Prostate gland (tissue), 2 donors: ENCODE data around the gene CPEB1. TPM values are rescaled to one million over a fixed set of nuclear protein-coding genes. Genes with fewer than 3 reads are reported as not detected.

Source experiments
- DNase-seq: peaks from one replicate; pipeline ENCODE4 v3.0.0-alpha.2; 2019; ENCODE audit warnings: low spot score
- H3K27ac ChIP-seq, 2 donors: fragments of 200-600 bp; sonication (generic); 2 replicates each; pipeline ENCODE4 v1.5.1; 2017 to 2019
- H3K27me3 ChIP-seq: fragments of 200-600 bp; sonication (generic); replicated peaks from 2 replicates; pipeline ENCODE4 v1.5.1; 2019; ENCODE audit not compliant: insufficient read depth
- H3K36me3 ChIP-seq, 2 donors: fragments of 200-600 bp; sonication (generic); 1 replicate in 1 of 2; 2 replicates in 1 of 2; pipeline versions ENCODE4 v1.5.1 to v1.8.1; 2017 to 2019
- H3K4me1 ChIP-seq: fragments of 200-600 bp; sonication (generic); replicated peaks from 2 replicates; pipeline ENCODE4 v1.5.1; 2019
- H3K4me3 ChIP-seq, 2 donors: fragments of 200-600 bp; sonication (generic); 2 replicates each; pipeline ENCODE4 v1.5.1; 2017 to 2019
- H3K9me3 ChIP-seq: fragments of 200-600 bp; sonication (generic); 2 replicates; pipeline ENCODE4 v1.5.1; 2017
- POLR2A ChIP-seq: fragments of 450-650 bp; IDR thresholded peaks from one replicate; pipeline ENCODE4 v1.6.1; 2016; ENCODE audit warnings: antibody characterized with exemption, mild to moderate bottlenecking
- POLR2AphosphoS5 ChIP-seq: sonication (generic); formaldehyde crosslinking; IDR thresholded peaks from one replicate; pipeline ENCODE4 v1.6.1; 2017; ENCODE audit warnings: antibody characterized with exemption
- WGBS: methylation state at CpG from one replicate; pipeline ENCODE4 v1.1.5; 2018; 5-methylcytosine and 5-hydroxymethylcytosine counted together
- intact Hi-C: fragments of 100-400 bp; cut with DNase I; formaldehyde crosslinking; loops from one replicate; pipeline ENCODE4 v1.14.2; 2022
- total RNA-seq, 2 donors: library from RNA; depleted of rRNA; stranded (reverse); fragments of >200 nt; gene quantifications; one replicate each; pipeline ENCODE4 v1.1.0, GENCODE V29; 2016
- TF ChIP-seq, protein P1 (sequence below), 4 experiments: fragments of 200-600 bp in 2 of 4; fragments of 450-650 bp in 2 of 4; sonication (generic) in 2 of 4; IDR thresholded peaks; 1 replicate in 3 of 4; 2 replicates in 1 of 4; pipeline ENCODE4 v1.5.1; 2016 to 2019; ENCODE audit warnings: antibody characterized with exemption in 4 of 4, mild to moderate bottlenecking in 2 of 4, moderate library complexity in 2 of 4

CPEB1 gene
- total RNA-seq, 2 donors from 2014 or later, result 1.7 to 51.8 TPM

DNA sequence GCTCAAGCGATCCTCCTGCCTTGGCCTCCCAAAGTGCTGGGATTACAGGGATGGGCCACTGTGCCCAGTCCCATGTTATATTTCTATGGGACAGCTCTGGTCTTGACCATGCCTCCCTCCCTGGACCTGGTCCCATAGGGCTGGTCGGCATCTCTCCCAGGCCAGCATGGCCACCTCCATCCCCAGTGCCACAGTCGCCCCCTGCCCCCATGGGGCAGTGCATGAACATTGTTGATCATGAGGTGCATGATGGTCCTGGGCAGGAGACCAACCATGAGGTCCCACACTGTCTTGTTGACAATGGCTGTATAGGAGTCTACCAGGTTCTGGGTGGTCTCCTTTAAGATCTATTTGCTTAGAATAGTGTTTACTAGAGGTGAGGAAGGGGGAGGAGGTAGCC is 113.4 kb downstream of the CPEB1 start:
- DNase-seq, result no peak
- 90% methylated on average over 3 of the region's 3 CpGs for WGBS
- no peak overlapping the region for H3K27ac ChIP-seq
- no peak overlapping the region for H3K4me3 ChIP-seq
- peaks cover 0 to 3% of the 10 kb centered on the region in 2 donors for H3K36me3 ChIP-seq
- no peaks in the 10 kb centered on the region for H3K9me3 ChIP-seq
- peaks cover 7% of the 10 kb centered on the region for H3K4me1 ChIP-seq
- TF ChIP-seq POLR2AphosphoS5 (no peak), POLR2A (no peak)
- TF ChIP-seq, protein P1, sequence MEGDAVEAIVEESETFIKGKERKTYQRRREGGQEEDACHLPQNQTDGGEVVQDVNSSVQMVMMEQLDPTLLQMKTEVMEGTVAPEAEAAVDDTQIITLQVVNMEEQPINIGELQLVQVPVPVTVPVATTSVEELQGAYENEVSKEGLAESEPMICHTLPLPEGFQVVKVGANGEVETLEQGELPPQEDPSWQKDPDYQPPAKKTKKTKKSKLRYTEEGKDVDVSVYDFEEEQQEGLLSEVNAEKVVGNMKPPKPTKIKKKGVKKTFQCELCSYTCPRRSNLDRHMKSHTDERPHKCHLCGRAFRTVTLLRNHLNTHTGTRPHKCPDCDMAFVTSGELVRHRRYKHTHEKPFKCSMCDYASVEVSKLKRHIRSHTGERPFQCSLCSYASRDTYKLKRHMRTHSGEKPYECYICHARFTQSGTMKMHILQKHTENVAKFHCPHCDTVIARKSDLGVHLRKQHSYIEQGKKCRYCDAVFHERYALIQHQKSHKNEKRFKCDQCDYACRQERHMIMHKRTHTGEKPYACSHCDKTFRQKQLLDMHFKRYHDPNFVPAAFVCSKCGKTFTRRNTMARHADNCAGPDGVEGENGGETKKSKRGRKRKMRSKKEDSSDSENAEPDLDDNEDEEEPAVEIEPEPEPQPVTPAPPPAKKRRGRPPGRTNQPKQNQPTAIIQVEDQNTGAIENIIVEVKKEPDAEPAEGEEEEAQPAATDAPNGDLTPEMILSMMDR (IDR thresholded peaks at IDR 0.05), result no peak
- intact Hi-C loops, result loop anchor here (10.0 kb wide), 1 partner anchor 471 kb away; no protein-coding TSS in a partner anchor
- H3K27me3 ChIP-seq, result no peaks in the 10 kb centered on the region

DNA sequence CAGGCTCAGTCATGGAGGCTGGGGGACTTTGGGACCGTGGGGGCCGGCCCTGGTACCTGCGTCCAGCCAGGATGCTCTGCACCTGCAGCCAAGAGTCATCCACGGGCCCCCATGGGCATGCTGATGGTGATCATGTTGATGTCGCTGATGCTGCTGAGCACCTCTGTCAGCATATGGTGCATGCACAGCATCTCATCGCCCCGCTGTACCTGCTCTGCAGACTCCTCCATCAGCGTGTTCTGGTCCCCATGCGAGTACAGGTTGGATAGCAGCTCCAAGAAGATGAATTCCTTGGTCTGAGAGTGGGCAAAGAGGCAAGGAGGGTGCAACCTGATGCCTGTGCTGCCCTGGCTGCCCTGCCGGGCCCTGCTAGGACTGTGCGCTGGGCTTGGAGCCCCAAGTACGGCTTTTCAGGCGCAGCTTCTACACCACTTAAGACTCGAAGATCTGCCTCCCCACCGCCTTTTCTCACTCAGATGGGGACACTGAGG is 114.1 kb downstream of the CPEB1 start:
- no peak overlapping the region for H3K4me3 ChIP-seq
- no peak for TF ChIP-seq POLR2AphosphoS5
- TF ChIP-seq, protein P1 (IDR thresholded peaks at IDR 0.05), result no peak
- H3K9me3 ChIP-seq, result no peaks in the 10 kb centered on the region
- peaks cover 0 to under 1% of the 10 kb centered on the region in 2 donors for H3K36me3 ChIP-seq
- WGBS, result 92% methylated on average over 15 of the region's 15 CpGs
- intact Hi-C loops, result loop anchor here (10.0 kb wide), 1 partner anchor 472 kb away; no protein-coding TSS in a partner anchor
- DNase-seq, result no peak
- peaks cover 4% of the 10 kb centered on the region for H3K4me1 ChIP-seq
- no peaks in the 10 kb centered on the region for H3K27me3 ChIP-seq
- no peak overlapping the region for H3K27ac ChIP-seq

DNA sequence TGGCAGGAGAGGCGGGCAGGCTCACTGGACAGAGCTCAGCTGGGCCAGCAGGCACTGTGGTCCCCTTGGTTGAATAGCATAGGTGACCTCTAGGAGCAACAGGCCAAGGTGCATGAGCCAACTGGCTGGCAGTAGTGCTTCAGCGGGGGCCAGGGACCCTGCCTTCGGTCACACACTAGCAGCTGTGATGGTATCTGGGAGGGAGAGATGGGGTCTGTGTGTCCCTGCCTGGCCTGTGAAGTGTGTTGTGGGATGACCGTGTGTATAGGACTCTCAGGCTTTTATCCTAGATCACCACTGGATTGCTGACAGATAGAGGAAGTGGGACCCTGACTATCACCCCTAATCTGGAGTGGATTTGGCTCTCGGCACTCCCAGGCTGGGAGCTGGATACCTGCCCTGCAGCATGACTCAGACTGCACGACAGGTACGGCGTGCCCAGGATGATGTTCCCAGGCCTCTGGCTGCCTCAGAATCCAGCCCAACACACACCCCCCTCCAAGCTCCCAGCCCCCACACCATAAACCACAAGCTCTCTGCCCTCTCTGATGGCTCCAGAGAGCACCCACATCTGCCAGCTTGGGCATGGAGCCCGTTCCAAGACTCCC is 114.7 kb downstream of the CPEB1 start:
- no peaks in the 10 kb centered on the region for H3K4me1 ChIP-seq
- DNase-seq, result no peak
- intact Hi-C loops, result loop anchor here (10.0 kb wide), 1 partner anchor 472 kb away; no protein-coding TSS in a partner anchor
- H3K27ac ChIP-seq, result no peak overlapping the region
- WGBS, result 38% methylated on average over 7 of the region's 9 CpGs
- TF ChIP-seq POLR2A (no peak), POLR2AphosphoS5 (no peak)
- TF ChIP-seq, protein P1 (IDR thresholded peaks at IDR 0.05), result no peak
- H3K4me3 ChIP-seq, result no peak overlapping the region
- H3K9me3 ChIP-seq, result no peaks in the 10 kb centered on the region
- no peaks in the 10 kb centered on the region for H3K27me3 ChIP-seq
- H3K36me3 ChIP-seq, result no peaks in the 10 kb centered on the region

DNA sequence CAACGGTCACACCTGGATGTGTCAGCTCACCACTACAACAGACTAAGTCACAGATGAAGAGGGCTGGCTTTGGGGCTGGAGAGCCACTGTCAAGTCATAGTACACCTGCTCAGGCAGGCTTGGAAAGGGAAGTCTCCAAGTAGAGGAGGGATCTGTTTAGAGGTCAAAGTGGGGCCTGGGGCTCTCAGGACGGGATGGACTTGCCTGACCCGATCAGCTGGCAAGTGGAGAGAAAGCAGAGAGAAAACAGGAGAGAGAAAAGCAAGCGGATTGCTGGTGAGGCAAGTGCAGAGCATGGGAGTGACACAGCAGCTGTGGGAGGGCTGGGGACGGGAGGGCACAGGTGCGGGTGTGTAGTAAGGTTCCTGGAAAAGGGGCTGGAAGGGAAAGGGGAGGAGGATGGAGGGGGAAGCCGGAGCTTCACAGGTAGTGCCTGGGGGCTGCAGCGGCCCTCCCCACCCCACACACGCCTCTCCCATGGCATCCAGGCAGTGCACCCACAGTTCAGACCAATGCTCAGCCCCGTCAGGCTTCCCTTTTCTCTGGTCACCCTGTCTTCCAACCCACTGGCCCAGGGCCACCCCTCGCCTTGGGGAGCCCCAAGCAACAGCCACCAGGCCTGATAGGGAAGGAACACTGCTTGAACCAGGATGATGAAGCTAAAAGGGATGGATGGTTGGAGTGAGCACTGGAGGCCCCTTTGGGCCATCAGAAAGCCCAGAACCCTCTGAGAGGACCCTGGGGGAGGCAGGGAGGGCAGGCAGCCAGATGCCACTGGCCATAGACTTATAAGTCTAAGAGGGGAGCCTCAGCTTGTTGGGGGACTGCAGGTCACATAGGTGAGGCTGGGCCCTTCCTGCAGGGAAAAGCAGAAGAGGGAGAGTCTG is 115.4 kb downstream of the CPEB1 start:
- H3K27ac ChIP-seq, result no peak overlapping the region
- 82% methylated on average over 11 of the region's 11 CpGs for WGBS
- H3K36me3 ChIP-seq, result no peaks in the 10 kb centered on the region
- no peaks in the 10 kb centered on the region for H3K4me1 ChIP-seq
- DNase-seq, result no peak
- H3K27me3 ChIP-seq, result no peaks in the 10 kb centered on the region
- intact Hi-C loops, result loop anchor here (10.0 kb wide), 1 partner anchor 473 kb away; no protein-coding TSS in a partner anchor
- no peaks in the 10 kb centered on the region for H3K9me3 ChIP-seq
- TF ChIP-seq POLR2A (no peak), POLR2AphosphoS5 (no peak)
- TF ChIP-seq, protein P1 (IDR thresholded peaks at IDR 0.05), result no peak
- H3K4me3 ChIP-seq, result no peak overlapping the region
